Thyroid gland (tissue), 4 donors: ENCODE data around the gene ZRANB2. TPM values are rescaled to one million over a fixed set of nuclear protein-coding genes. Genes with fewer than 3 reads are reported as not detected.

Source experiments
- DNase-seq, 2 donors: peaks; one replicate each; pipeline ENCODE4 v3.0.0-alpha.2; 2019
- H3K27ac ChIP-seq, 3 donors: fragments of 200-600 bp; sonication (generic); 1 replicate in 2 of 3; 2 replicates in 1 of 3; pipeline ENCODE4 v1.5.1; 2016 to 2019; ENCODE audit warnings: mild to moderate bottlenecking in 1 of 3, moderate library complexity in 1 of 3
- H3K27me3 ChIP-seq: fragments of 200-600 bp; sonication (generic); one replicate; pipeline ENCODE4 v1.5.1; 2019
- H3K36me3 ChIP-seq, 2 donors: fragments of 200-600 bp; sonication (generic); one replicate each; pipeline ENCODE4 v1.5.1; 2016 to 2019
- H3K4me1 ChIP-seq, 2 donors: fragments of 200-600 bp; sonication (generic); one replicate each; pipeline ENCODE4 v1.5.1; 2017 to 2019
- H3K4me3 ChIP-seq, 3 donors: fragments of 200-600 bp; sonication (generic); replicated peaks in 1 of 3; 1 replicate in 2 of 3; 2 replicates in 1 of 3; pipeline ENCODE4 v1.5.1; 2016; ENCODE audit warnings: mild to moderate bottlenecking in 1 of 3
- H3K9me3 ChIP-seq: fragments of 200-600 bp; sonication (generic); one replicate; pipeline ENCODE4 v1.5.1; 2017
- POLR2A ChIP-seq, 2 donors: fragments of 450-650 bp; IDR thresholded peaks; one replicate each; pipeline ENCODE4 v1.6.1; 2017; ENCODE audit warnings: antibody characterized with exemption in 2 of 2, mild to moderate bottlenecking in 2 of 2, moderate library complexity in 1 of 2
- WGBS, 2 donors: methylation state at CpG; one replicate each; pipeline ENCODE4 v1.1.5; 2017; 5-methylcytosine and 5-hydroxymethylcytosine counted together
- intact Hi-C: fragments of 100-400 bp; cut with DNase I; formaldehyde crosslinking; loops from one replicate; pipeline ENCODE4 v1.15.1; 2023
- microRNA counts, 2 donors: library from miRNA; unstranded; fragments of <30 nt; microRNA quantifications; one replicate each; lab custom pipeline; 2016 to 2017
- microRNA-seq: library from miRNA; unstranded; fragments of <30 nt; microRNA quantifications from one replicate; pipeline ENCODE4, GENCODE V29; 2016
- small RNA-seq: library from RNA; depleted of rRNA; stranded (forward); fragments of <200 nt; gene quantifications from one replicate; pipeline ENCODE3, GENCODE V24; 2016
- total RNA-seq, 4 donors: library from RNA; depleted of rRNA; stranded (reverse); fragments of >200 nt; gene quantifications; one replicate each; pipeline ENCODE4 v1.2.3, GENCODE V29; 2016
- TF ChIP-seq, protein P1 (sequence below), 6 experiments: fragments of 200-600 bp in 3 of 6; fragments of 450-650 bp in 3 of 6; sonication (generic) in 3 of 6; IDR thresholded peaks; one replicate each; pipeline ENCODE4 v1.5.1; 2016 to 2019; ENCODE audit warnings: antibody characterized with exemption in 6 of 6, mild to moderate bottlenecking in 2 of 6, inconsistent platforms in 1 of 6, moderate library complexity in 1 of 6

ZRANB2 gene
- total RNA-seq, 4 donors from 2014 or later: 67.3 to 125 (median 93.7) TPM

DNA sequence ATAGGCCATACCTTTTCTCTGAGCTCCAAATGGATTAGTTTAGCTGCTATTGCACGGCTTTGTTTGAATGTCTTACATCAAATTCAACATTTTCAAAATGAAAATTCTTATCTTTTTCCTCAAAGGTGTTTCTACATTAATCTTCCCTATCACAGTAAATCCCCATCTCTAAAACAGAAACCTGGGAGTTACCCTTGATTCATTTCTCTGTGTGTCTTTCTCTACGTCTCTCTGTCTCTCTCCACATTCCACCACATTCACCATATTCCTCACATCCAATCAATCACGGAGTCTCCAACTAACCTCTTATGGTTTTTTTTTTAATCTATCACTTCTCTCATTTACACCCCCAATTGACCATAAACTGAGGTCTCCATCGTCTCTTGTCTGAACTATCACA, 57.3 kb downstream of the ZRANB2 start:
- Histone ChIP-seq H3K4me3 (no peak overlapping the region), H3K36me3 (no peaks in the 10 kb centered on the region), H3K9me3 (no peaks in the 10 kb centered on the region), H3K27ac (no peak overlapping the region), H3K4me1 (no peaks in the 10 kb centered on the region), H3K27me3 (no peaks in the 10 kb centered on the region)
- DNase-seq: no peak
- no peak for TF ChIP-seq POLR2A (IDR thresholded peaks at IDR 0.05)
- TF ChIP-seq, protein P1, sequence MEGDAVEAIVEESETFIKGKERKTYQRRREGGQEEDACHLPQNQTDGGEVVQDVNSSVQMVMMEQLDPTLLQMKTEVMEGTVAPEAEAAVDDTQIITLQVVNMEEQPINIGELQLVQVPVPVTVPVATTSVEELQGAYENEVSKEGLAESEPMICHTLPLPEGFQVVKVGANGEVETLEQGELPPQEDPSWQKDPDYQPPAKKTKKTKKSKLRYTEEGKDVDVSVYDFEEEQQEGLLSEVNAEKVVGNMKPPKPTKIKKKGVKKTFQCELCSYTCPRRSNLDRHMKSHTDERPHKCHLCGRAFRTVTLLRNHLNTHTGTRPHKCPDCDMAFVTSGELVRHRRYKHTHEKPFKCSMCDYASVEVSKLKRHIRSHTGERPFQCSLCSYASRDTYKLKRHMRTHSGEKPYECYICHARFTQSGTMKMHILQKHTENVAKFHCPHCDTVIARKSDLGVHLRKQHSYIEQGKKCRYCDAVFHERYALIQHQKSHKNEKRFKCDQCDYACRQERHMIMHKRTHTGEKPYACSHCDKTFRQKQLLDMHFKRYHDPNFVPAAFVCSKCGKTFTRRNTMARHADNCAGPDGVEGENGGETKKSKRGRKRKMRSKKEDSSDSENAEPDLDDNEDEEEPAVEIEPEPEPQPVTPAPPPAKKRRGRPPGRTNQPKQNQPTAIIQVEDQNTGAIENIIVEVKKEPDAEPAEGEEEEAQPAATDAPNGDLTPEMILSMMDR (IDR thresholded peaks at IDR 0.05): no peak
- WGBS, 2 donors: 84% methylated on average over 4 of the region's 4 CpGs
- intact Hi-C loops: no loop called here

GRCh38 chr1:71019233-71019969, 61.4 kb downstream of the ZRANB2 start:
- intact Hi-C loops: no loop called here
- H3K4me3 ChIP-seq: no peak overlapping the region
- TF ChIP-seq, protein P1 (IDR thresholded peaks at IDR 0.05): no peak
- TF ChIP-seq POLR2A (IDR thresholded peaks at IDR 0.05): no peak
- H3K4me1 ChIP-seq: no peaks in the 10 kb centered on the region
- no peaks in the 10 kb centered on the region for H3K27me3 ChIP-seq
- H3K36me3 ChIP-seq: no peaks in the 10 kb centered on the region
- no peak overlapping the region for H3K27ac ChIP-seq
- DNase-seq: no peak
- no peaks in the 10 kb centered on the region for H3K9me3 ChIP-seq
- WGBS, 2 donors: 53 to 64% methylated on average over 7 of the region's 7 CpGs

- intact Hi-C loops: no loop called here
- Histone ChIP-seq H3K9me3 (no peaks in the 10 kb centered on the region), H3K27ac (no peak overlapping the region), H3K4me1 (no peaks in the 10 kb centered on the region), H3K36me3 (no peaks in the 10 kb centered on the region), H3K4me3 (no peak overlapping the region), H3K27me3 (no peaks in the 10 kb centered on the region)
- no peak for DNase-seq
- no peak for TF ChIP-seq POLR2A (IDR thresholded peaks at IDR 0.05)
- TF ChIP-seq, protein P1 (IDR thresholded peaks at IDR 0.05): no peak
Measured at GRCh38 chr1:71018791-71019190, 62.0 kb downstream of the ZRANB2 start.

- Histone ChIP-seq H3K4me3 (no peak overlapping the region), H3K27me3 (no peaks in the 10 kb centered on the region), H3K36me3 (no peaks in the 10 kb centered on the region), H3K9me3 (no peaks in the 10 kb centered on the region), H3K27ac (no peak overlapping the region), H3K4me1 (no peaks in the 10 kb centered on the region)
- WGBS, 2 donors: 80 to 84% methylated on average over 5 of the region's 5 CpGs
- DNase-seq: no peak
- TF ChIP-seq, protein P1 (IDR thresholded peaks at IDR 0.05): no peak
- no peak for TF ChIP-seq POLR2A (IDR thresholded peaks at IDR 0.05)
- intact Hi-C loops: no loop called here
Measured at GRCh38 chr1:71015745-71016144, 65.1 kb downstream of the ZRANB2 start.

- Histone ChIP-seq H3K4me3 (no peak overlapping the region), H3K4me1 (no peaks in the 10 kb centered on the region), H3K36me3 (no peaks in the 10 kb centered on the region), H3K9me3 (no peaks in the 10 kb centered on the region), H3K27ac (no peak overlapping the region), H3K27me3 (no peaks in the 10 kb centered on the region)
- TF ChIP-seq POLR2A (IDR thresholded peaks at IDR 0.05): no peak
- TF ChIP-seq, protein P1 (IDR thresholded peaks at IDR 0.05): no peak
- intact Hi-C loops: no loop called here
- no peak for DNase-seq
- 81 to 87% methylated on average over 1 of the region's 1 CpG for WGBS, 2 donors
Measured at GRCh38 chr1:71014178-71014579, 66.7 kb downstream of the ZRANB2 start.

MicroRNA genes within 50 kb of the gene (microRNA counts, 767-probe panel; counts per million panel counts)
- microRNA hsa-miR-186-5p (lab: Ali Mortazavi, UCI): 3,604 to 6,154 counts per million in 2 donors

Small RNA genes lying within 50 kb of the gene (microRNA-seq; reads per million reads assigned to microRNA genes)
- gene MIR186: 400 reads per million, percentile 68 among the genes with 10 or more reads in this experiment

Small RNA genes lying within 50 kb of the gene (small RNA-seq; reads per million reads assigned to genes)
- 70.1 reads per million, percentile 96 among the genes with 10 or more reads in this experiment for gene MIR186

Other genes with a start within 250 kb of the ZRANB2 start
- gene PTGER3, start 33.2 kb downstream of the ZRANB2 start, total RNA-seq: 1 to 10 TPM in 3 of 4 donors, under 1 TPM in 1; 0.39 to 6.4 (median 2.1) TPM